HepG2 (cell line): ENCODE measurements around the gene LENG1. TPM values are rescaled to one million over a fixed set of nuclear protein-coding genes. Genes with fewer than 3 reads are reported as not detected.

Experiments
- ESRRA ChIP-seq: sonication (generic); formaldehyde crosslinking; IDR thresholded peaks from 2 replicates; pipeline ENCODE4 v1.5.1; 2020; ENCODE audit warnings: mild to moderate bottlenecking, low read depth, missing genetic modification reagents
- MAFK ChIP-seq, 2 experiments: IDR thresholded peaks in 1 of 2; conservative IDR thresholded peaks in 1 of 2; 2 replicates each; pipeline ENCODE4 v1.6.1; 2011; ENCODE audit warnings: improper control_type of control experiment in 2 of 2, low read length in 2 of 2
- NFKB2 ChIP-seq: sonication (generic); formaldehyde crosslinking; IDR thresholded peaks from 2 replicates; pipeline ENCODE4 v1.4.0; 2020; ENCODE audit warnings: missing genetic modification reagents, borderline replicate concordance
- PAX8 ChIP-seq: sonication (generic); formaldehyde crosslinking; IDR thresholded peaks from 2 replicates; pipeline ENCODE4 v1.8.0; 2022; ENCODE audit warnings: mild to moderate bottlenecking, missing genetic modification reagents, borderline replicate concordance
- PBX2 ChIP-seq: IDR thresholded peaks from 2 replicates; pipeline ENCODE4 v1.6.1; 2016; ENCODE audit warnings: control low read depth
- PRMT3 ChIP-seq: sonication (generic); formaldehyde crosslinking; IDR thresholded peaks from 2 replicates; pipeline ENCODE4 v1.8.1; 2022; ENCODE audit warnings: low read depth, mild to moderate bottlenecking, moderate library complexity, missing genetic modification reagents, borderline replicate concordance
- RERE ChIP-seq: IDR thresholded peaks from 2 replicates; pipeline ENCODE4 v1.6.1; 2016; ENCODE audit warnings: low read depth, missing genetic modification reagents, missing compliant biosample characterization
- ZKSCAN8 ChIP-seq: IDR thresholded peaks from 2 replicates; pipeline ENCODE4 v1.6.1; 2016; ENCODE audit warnings: borderline replicate concordance, missing genetic modification reagents, missing compliant biosample characterization
- ZNF232 ChIP-seq: sonication (generic); formaldehyde crosslinking; IDR thresholded peaks from 2 replicates; pipeline ENCODE4 v1.4.0; 2020; ENCODE audit warnings: missing genetic modification reagents, borderline replicate concordance
- ZNF24 ChIP-seq: fragments of 450-650 bp; IDR thresholded peaks from 2 replicates; pipeline ENCODE4 v1.6.1; 2017; ENCODE audit warnings: antibody characterized with exemption, mild to moderate bottlenecking
- ZNF558 ChIP-seq: sonication (generic); formaldehyde crosslinking; IDR thresholded peaks from 2 replicates; pipeline ENCODE4 v1.9.0; 2022; ENCODE audit warnings: mild to moderate bottlenecking, missing genetic modification reagents, borderline replicate concordance
- polyA plus RNA-seq, 8 experiments: library from polyadenylated mRNA; depleted of rRNA in 3 of 8; stranded (reverse) in 7 of 8; unstranded in 1 of 8; fragments of >200 nt; fragmentation: Illumina TruSeq in 4 of 8; extraction: Trizol in 4 of 8; gene quantifications; 2 replicates each; pipeline versions ENCODE4 v1.2.1 to v1.2.3, GENCODE V29; 2011 to 2016; ENCODE audit warnings: low read depth in 4 of 8, missing spikeins in 1 of 8, mixed read lengths in 1 of 8; ENCODE audit not compliant: insufficient read depth in 1 of 8
- total RNA-seq, 5 experiments: library from RNA; depleted of rRNA; stranded (reverse); fragments of >200 nt; fragmentation: Illumina TruSeq; extraction: Trizol; gene quantifications; 2 replicates each; pipeline ENCODE4 v1.2.3, GENCODE V29; 2016; ENCODE audit warnings: low read depth in 1 of 5
- TF ChIP-seq, protein P1 (sequence below): sonication (generic); formaldehyde crosslinking; IDR thresholded peaks from 2 replicates; pipeline ENCODE4 v1.4.0; 2020; ENCODE audit warnings: mild to moderate bottlenecking, missing genetic modification reagents
- TF ChIP-seq, protein P2 (sequence below): fragments of 450-650 bp; IDR thresholded peaks from 2 replicates; pipeline ENCODE4 v1.6.1; 2016
- TF ChIP-seq, protein P3 (sequence below): sonication (generic); formaldehyde crosslinking; IDR thresholded peaks from 2 replicates; pipeline ENCODE4 v1.5.0; 2020; ENCODE audit warnings: missing genetic modification reagents

LENG1 gene
- total and polyA plus RNA-seq, 2 of the 13 experiments (the other 11 are each of a cell fraction or from before 2014, with no cell fraction given), result 1.8 to 3.8 TPM

GRCh38 chr19:54189735-54190502, 30.4 kb upstream of the LENG1 start (continued):
- TF ChIP-seq, protein P1, sequence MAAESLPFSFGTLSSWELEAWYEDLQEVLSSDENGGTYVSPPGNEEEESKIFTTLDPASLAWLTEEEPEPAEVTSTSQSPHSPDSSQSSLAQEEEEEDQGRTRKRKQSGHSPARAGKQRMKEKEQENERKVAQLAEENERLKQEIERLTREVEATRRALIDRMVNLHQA (CRISPR knock-in tag), result no peak
- TF ChIP-seq ZKSCAN8 (CRISPR knock-in tag) (peak; percentile 7; the same call in 1 of the 2 replicates), MAFK (conservative IDR thresholded peaks at IDR 0.05 in 1 of 2, IDR thresholded peaks at IDR 0.05 in 1 of 2; ENCODE audit: low read length in 2 of 2) (no peak), ZNF558 (CRISPR knock-in tag) (no peak), PRMT3 (CRISPR knock-in tag) (no peak), ESRRA (no peak), PBX2 (no peak), ZNF232 (CRISPR knock-in tag) (no peak), NFKB2 (CRISPR knock-in tag) (0 out of 2 replicates have a peak, but pooled peaks have one; percentile 42), RERE (no peak), ZNF24 (no peak), PAX8 (CRISPR knock-in tag) (no peak)
- TF ChIP-seq, protein P2, sequence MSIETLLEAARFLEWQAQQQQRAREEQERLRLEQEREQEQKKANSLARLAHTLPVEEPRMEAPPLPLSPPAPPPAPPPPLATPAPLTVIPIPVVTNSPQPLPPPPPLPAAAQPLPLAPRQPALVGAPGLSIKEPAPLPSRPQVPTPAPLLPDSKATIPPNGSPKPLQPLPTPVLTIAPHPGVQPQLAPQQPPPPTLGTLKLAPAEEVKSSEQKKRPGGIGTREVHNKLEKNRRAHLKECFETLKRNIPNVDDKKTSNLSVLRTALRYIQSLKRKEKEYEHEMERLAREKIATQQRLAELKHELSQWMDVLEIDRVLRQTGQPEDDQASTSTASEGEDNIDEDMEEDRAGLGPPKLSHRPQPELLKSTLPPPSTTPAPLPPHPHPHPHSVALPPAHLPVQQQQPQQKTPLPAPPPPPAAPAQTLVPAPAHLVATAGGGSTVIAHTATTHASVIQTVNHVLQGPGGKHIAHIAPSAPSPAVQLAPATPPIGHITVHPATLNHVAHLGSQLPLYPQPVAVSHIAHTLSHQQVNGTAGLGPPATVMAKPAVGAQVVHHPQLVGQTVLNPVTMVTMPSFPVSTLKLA, result no peak; the same call in 1 of the 2 replicates
- TF ChIP-seq, protein P3, sequence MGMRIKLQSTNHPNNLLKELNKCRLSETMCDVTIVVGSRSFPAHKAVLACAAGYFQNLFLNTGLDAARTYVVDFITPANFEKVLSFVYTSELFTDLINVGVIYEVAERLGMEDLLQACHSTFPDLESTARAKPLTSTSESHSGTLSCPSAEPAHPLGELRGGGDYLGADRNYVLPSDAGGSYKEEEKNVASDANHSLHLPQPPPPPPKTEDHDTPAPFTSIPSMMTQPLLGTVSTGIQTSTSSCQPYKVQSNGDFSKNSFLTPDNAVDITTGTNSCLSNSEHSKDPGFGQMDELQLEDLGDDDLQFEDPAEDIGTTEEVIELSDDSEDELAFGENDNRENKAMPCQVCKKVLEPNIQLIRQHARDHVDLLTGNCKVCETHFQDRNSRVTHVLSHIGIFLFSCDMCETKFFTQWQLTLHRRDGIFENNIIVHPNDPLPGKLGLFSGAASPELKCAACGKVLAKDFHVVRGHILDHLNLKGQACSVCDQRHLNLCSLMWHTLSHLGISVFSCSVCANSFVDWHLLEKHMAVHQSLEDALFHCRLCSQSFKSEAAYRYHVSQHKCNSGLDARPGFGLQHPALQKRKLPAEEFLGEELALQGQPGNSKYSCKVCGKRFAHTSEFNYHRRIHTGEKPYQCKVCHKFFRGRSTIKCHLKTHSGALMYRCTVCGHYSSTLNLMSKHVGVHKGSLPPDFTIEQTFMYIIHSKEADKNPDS (CRISPR knock-in tag), result no peak
